ENCODE data around the gene PSMB4.
"Not testable (repeated sequence)": the region's sequence is repeated elsewhere in the genome, so short reads cannot be mapped to it uniquely, and the experiment has no call there.

The PSMB4 gene

GRCh38 chr1:151390221-151391078 is 8.9 kb upstream of the PSMB4 start:
- not testable (repeated sequence) for DNase-seq

- no peak for DNase-seq
These were observed 8.3 kb upstream of the PSMB4 start for GRCh38 chr1:151391079-151391563.

- DNase-seq = no peak
These were observed 5.8 kb upstream of the PSMB4 start for GRCh38 chr1:151393583-151393982.

GRCh38 chr1:151396265-151396664 is 3.1 kb upstream of the PSMB4 start:
- DNase-seq = not testable (repeated sequence)

- no peak for DNase-seq
These were observed 1.9 kb downstream of the PSMB4 start for GRCh38 chr1:151401125-151401788.

- no peak for DNase-seq
These were observed 2.5 kb downstream of the PSMB4 start for GRCh38 chr1:151401860-151402259.

- DNase-seq = no peak
These were observed 3.4 kb downstream of the PSMB4 start for GRCh38 chr1:151402764-151403163.

- no peak for DNase-seq
These were observed 4.2 kb downstream of the PSMB4 start for GRCh38 chr1:151403612-151404011.

GRCh38 chr1:151405187-151405951 is 6.0 kb downstream of the PSMB4 start:
- no peak for DNase-seq

- no peak for DNase-seq
These were observed 6.8 kb downstream of the PSMB4 start for GRCh38 chr1:151406176-151406575.

GRCh38 chr1:151407304-151407703 is 7.9 kb downstream of the PSMB4 start:
- no peak for DNase-seq

GRCh38 chr1:151408891-151409290 is 9.5 kb downstream of the PSMB4 start:
- DNase-seq = no peak

- DNase-seq = no peak
These were observed 12.5 kb downstream of the PSMB4 start for GRCh38 chr1:151411884-151412283.

GRCh38 chr1:151416231-151416630 is 16.9 kb downstream of the PSMB4 start:
- DNase-seq = no peak

GRCh38 chr1:151418081-151418480 is 18.7 kb downstream of the PSMB4 start:
- no peak for DNase-seq

GRCh38 chr1:151419819-151420218 is 20.4 kb downstream of the PSMB4 start:
- no peak for DNase-seq

GRCh38 chr1:151425103-151425502 is 25.7 kb downstream of the PSMB4 start:
- DNase-seq = no peak

GRCh38 chr1:151428068-151428467 is 28.7 kb downstream of the PSMB4 start:
- no peak for DNase-seq

GRCh38 chr1:151433827-151434226 is 34.5 kb downstream of the PSMB4 start:
- DNase-seq = not testable (repeated sequence)

GRCh38 chr1:151435174-151435573 is 35.8 kb downstream of the PSMB4 start:
- no peak for DNase-seq

GRCh38 chr1:151436985-151437384 is 37.6 kb downstream of the PSMB4 start:
- no peak for DNase-seq

- DNase-seq = not testable (repeated sequence)
These were observed 38.0 kb downstream of the PSMB4 start for GRCh38 chr1:151437396-151437795.

All from hematopoietic multipotent progenitor cell treated with erythropoietin and hydrocortisone succinate and interleukin-3 and kit ligand, for 4 days (in vitro differentiated cells).